K562 (cell line): ENCODE data around the gene ELAVL3. TPM values are rescaled to one million over a fixed set of nuclear protein-coding genes. Genes with fewer than 3 reads are reported as not detected.

Source experiments
- CBFA2T2 ChIP-seq: fragments of 450-650 bp; conservative IDR thresholded peaks from 2 replicates; pipeline ENCODE4 v1.6.1; 2017; ENCODE audit warnings: mild to moderate bottlenecking
- CCNT2 ChIP-seq: IDR thresholded peaks from 2 replicates; pipeline ENCODE4 v1.6.1; 2011; ENCODE audit warnings: borderline replicate concordance, low read depth, mild to moderate bottlenecking, moderate library complexity, mixed read lengths, low read length; ENCODE audit not compliant: insufficient read length; ENCODE audit errors: extremely low read depth
- DPF2 ChIP-seq: fragments of 450-650 bp; IDR thresholded peaks from 2 replicates; pipeline ENCODE4 v1.6.1; 2016
- GATA2 ChIP-seq: sonication (generic); formaldehyde crosslinking; IDR thresholded peaks from 2 replicates; pipeline ENCODE4 v1.4.0; 2020; ENCODE audit warnings: mild to moderate bottlenecking, missing genetic modification reagents
- LCOR ChIP-seq: sonication (generic); formaldehyde crosslinking; IDR thresholded peaks from 2 replicates; pipeline ENCODE4 v1.8.0; 2022; ENCODE audit warnings: mild to moderate bottlenecking, missing genetic modification reagents
- SMARCE1 ChIP-seq: fragments of 450-650 bp; IDR thresholded peaks from 2 replicates; pipeline ENCODE4 v1.7.1; 2016; ENCODE audit warnings: mild to moderate bottlenecking
- TCF3 ChIP-seq: sonication (generic); formaldehyde crosslinking; IDR thresholded peaks from 2 replicates; pipeline ENCODE4 v1.4.0; 2020; ENCODE audit warnings: mild to moderate bottlenecking, missing genetic modification reagents
- XRCC3 ChIP-seq: fragments of 450-650 bp; IDR thresholded peaks from 2 replicates; pipeline ENCODE4 v1.6.1; 2017; ENCODE audit warnings: mild to moderate bottlenecking, moderate library complexity
- ZNF232 ChIP-seq: sonication (generic); formaldehyde crosslinking; IDR thresholded peaks from 2 replicates; pipeline ENCODE4 v1.8.0; 2022; ENCODE audit warnings: mild to moderate bottlenecking, missing genetic modification reagents
- ZNF696 ChIP-seq: fragments of 250-450 bp; sonication (Bioruptor Pico); conservative IDR thresholded peaks from 2 replicates; pipeline ENCODE4 v1.4.0; 2020; ENCODE audit warnings: mild to moderate bottlenecking, moderate library complexity
- polyA plus RNA-seq, 8 experiments: library from polyadenylated mRNA; depleted of rRNA in 4 of 8; stranded (reverse) in 5 of 8; unstranded in 3 of 8; fragments of >200 nt; fragmentation: Nextera tagmentation in 2 of 8; fragmentation: Illumina TruSeq in 1 of 8; extraction: Ambion mirVana in 2 of 8; extraction: Trizol in 1 of 8; gene quantifications; 2 replicates each; pipeline versions ENCODE4 v1.2.1 to v1.2.3, GENCODE V29; 2011 to 2014; ENCODE audit warnings: inconsistent platforms in 1 of 8, missing spikeins in 1 of 8
- total RNA-seq, 7 experiments: library from RNA; depleted of rRNA in 6 of 7; stranded (reverse); fragments of >200 nt in 6 of 7; fragmentation: Illumina TruSeq in 2 of 7; extraction: Trizol in 2 of 7; gene quantifications; 2 replicates each; pipeline versions ENCODE4 v1.2.1 to v1.2.3, GENCODE V29; 2011 to 2021; ENCODE audit warnings: low replicate concordance in 1 of 7
- TF ChIP-seq, protein P1 (sequence below): fragments of 450-650 bp; IDR thresholded peaks from 2 replicates; pipeline ENCODE4 v1.6.1; 2016; ENCODE audit warnings: mild to moderate bottlenecking, moderate library complexity
- TF ChIP-seq, protein P2 (sequence below), 2 experiments: IDR thresholded peaks in 1 of 2; conservative IDR thresholded peaks in 1 of 2; 2 replicates each; pipeline ENCODE4 v1.6.1; 2016; ENCODE audit warnings: low read depth in 2 of 2, mild to moderate bottlenecking in 1 of 2, missing compliant biosample characterization in 1 of 2, missing genetic modification characterization in 1 of 2, moderate library complexity in 1 of 2
- TF ChIP-seq, protein P3 (sequence below): conservative IDR thresholded peaks from 2 replicates; pipeline ENCODE4 v1.6.1; 2011; ENCODE audit warnings: low read depth, mild to moderate bottlenecking, low read length; ENCODE audit not compliant: control insufficient read depth

Gene ELAVL3
- total and polyA plus RNA-seq, 9 of the 15 experiments (the other 6 are each of a cell fraction or from before 2014, with no cell fraction given): not detected

DNA sequence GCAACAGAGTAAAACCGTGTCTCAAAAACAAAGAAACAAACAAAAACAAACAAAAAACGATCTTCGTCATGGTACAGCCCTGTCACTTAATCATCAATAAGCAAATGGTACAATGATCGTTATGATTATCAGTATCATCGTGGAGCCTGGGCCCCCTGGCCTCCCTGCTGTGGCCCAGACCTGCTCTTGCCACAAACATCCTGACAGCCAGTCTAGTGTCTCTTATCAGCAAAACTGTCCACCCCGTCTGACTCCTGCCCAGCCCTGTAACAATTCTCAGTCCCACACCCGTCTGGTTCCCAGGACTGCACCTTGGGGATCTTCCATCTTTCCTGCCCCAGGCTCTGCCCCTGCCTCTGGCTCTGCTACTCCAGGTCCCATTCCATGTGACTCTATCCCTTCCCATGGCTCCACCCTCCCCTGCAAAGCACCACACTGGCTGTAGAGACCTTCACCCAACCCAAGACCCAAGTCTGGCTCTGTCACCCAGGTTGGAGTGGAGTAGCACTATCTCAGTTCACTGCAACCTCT, 19.1 kb upstream of the ELAVL3 start (continued):
- TF ChIP-seq, protein P1, sequence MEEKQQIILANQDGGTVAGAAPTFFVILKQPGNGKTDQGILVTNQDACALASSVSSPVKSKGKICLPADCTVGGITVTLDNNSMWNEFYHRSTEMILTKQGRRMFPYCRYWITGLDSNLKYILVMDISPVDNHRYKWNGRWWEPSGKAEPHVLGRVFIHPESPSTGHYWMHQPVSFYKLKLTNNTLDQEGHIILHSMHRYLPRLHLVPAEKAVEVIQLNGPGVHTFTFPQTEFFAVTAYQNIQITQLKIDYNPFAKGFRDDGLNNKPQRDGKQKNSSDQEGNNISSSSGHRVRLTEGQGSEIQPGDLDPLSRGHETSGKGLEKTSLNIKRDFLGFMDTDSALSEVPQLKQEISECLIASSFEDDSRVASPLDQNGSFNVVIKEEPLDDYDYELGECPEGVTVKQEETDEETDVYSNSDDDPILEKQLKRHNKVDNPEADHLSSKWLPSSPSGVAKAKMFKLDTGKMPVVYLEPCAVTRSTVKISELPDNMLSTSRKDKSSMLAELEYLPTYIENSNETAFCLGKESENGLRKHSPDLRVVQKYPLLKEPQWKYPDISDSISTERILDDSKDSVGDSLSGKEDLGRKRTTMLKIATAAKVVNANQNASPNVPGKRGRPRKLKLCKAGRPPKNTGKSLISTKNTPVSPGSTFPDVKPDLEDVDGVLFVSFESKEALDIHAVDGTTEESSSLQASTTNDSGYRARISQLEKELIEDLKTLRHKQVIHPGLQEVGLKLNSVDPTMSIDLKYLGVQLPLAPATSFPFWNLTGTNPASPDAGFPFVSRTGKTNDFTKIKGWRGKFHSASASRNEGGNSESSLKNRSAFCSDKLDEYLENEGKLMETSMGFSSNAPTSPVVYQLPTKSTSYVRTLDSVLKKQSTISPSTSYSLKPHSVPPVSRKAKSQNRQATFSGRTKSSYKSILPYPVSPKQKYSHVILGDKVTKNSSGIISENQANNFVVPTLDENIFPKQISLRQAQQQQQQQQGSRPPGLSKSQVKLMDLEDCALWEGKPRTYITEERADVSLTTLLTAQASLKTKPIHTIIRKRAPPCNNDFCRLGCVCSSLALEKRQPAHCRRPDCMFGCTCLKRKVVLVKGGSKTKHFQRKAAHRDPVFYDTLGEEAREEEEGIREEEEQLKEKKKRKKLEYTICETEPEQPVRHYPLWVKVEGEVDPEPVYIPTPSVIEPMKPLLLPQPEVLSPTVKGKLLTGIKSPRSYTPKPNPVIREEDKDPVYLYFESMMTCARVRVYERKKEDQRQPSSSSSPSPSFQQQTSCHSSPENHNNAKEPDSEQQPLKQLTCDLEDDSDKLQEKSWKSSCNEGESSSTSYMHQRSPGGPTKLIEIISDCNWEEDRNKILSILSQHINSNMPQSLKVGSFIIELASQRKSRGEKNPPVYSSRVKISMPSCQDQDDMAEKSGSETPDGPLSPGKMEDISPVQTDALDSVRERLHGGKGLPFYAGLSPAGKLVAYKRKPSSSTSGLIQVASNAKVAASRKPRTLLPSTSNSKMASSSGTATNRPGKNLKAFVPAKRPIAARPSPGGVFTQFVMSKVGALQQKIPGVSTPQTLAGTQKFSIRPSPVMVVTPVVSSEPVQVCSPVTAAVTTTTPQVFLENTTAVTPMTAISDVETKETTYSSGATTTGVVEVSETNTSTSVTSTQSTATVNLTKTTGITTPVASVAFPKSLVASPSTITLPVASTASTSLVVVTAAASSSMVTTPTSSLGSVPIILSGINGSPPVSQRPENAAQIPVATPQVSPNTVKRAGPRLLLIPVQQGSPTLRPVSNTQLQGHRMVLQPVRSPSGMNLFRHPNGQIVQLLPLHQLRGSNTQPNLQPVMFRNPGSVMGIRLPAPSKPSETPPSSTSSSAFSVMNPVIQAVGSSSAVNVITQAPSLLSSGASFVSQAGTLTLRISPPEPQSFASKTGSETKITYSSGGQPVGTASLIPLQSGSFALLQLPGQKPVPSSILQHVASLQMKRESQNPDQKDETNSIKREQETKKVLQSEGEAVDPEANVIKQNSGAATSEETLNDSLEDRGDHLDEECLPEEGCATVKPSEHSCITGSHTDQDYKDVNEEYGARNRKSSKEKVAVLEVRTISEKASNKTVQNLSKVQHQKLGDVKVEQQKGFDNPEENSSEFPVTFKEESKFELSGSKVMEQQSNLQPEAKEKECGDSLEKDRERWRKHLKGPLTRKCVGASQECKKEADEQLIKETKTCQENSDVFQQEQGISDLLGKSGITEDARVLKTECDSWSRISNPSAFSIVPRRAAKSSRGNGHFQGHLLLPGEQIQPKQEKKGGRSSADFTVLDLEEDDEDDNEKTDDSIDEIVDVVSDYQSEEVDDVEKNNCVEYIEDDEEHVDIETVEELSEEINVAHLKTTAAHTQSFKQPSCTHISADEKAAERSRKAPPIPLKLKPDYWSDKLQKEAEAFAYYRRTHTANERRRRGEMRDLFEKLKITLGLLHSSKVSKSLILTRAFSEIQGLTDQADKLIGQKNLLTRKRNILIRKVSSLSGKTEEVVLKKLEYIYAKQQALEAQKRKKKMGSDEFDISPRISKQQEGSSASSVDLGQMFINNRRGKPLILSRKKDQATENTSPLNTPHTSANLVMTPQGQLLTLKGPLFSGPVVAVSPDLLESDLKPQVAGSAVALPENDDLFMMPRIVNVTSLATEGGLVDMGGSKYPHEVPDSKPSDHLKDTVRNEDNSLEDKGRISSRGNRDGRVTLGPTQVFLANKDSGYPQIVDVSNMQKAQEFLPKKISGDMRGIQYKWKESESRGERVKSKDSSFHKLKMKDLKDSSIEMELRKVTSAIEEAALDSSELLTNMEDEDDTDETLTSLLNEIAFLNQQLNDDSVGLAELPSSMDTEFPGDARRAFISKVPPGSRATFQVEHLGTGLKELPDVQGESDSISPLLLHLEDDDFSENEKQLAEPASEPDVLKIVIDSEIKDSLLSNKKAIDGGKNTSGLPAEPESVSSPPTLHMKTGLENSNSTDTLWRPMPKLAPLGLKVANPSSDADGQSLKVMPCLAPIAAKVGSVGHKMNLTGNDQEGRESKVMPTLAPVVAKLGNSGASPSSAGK: no peak
- TF ChIP-seq XRCC3 (no peak), SMARCE1 (0 out of 2 replicates have a peak, but pooled peaks have one; percentile 21), ZNF696 (CRISPR knock-in tag) (no peak), GATA2 (CRISPR knock-in tag) (peak; percentile 42; the same call in 1 of the 2 replicates), TCF3 (CRISPR knock-in tag) (peak; percentile 51), DPF2 (peak; percentile 52; the same call in 1 of the 2 replicates), CCNT2 (no peak), CBFA2T2 (peak; percentile 17; the same call in 1 of the 2 replicates), LCOR (CRISPR knock-in tag) (no peak), ZNF232 (CRISPR knock-in tag) (no peak)
- TF ChIP-seq, protein P2, sequence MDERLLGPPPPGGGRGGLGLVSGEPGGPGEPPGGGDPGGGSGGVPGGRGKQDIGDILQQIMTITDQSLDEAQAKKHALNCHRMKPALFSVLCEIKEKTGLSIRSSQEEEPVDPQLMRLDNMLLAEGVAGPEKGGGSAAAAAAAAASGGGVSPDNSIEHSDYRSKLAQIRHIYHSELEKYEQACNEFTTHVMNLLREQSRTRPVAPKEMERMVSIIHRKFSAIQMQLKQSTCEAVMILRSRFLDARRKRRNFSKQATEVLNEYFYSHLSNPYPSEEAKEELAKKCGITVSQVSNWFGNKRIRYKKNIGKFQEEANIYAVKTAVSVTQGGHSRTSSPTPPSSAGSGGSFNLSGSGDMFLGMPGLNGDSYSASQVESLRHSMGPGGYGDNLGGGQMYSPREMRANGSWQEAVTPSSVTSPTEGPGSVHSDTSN (CRISPR knock-in tag; IDR thresholded peaks at IDR 0.05; ENCODE audit: low read depth): no peak
- TF ChIP-seq, protein P2 (tag; conservative IDR thresholded peaks at IDR 0.05; ENCODE audit: low read depth): 0 out of 2 replicates have a peak, but pooled peaks have one; percentile 9
- TF ChIP-seq, protein P3, sequence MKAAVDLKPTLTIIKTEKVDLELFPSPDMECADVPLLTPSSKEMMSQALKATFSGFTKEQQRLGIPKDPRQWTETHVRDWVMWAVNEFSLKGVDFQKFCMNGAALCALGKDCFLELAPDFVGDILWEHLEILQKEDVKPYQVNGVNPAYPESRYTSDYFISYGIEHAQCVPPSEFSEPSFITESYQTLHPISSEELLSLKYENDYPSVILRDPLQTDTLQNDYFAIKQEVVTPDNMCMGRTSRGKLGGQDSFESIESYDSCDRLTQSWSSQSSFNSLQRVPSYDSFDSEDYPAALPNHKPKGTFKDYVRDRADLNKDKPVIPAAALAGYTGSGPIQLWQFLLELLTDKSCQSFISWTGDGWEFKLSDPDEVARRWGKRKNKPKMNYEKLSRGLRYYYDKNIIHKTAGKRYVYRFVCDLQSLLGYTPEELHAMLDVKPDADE: no peak
